Loucy (cell line): Measurements from ENCODE around the gene HADHB.
"Not testable (repeated sequence)": the region's sequence is repeated elsewhere in the genome, so short reads cannot be mapped to it uniquely, and the experiment has no call there.

Experiments used
- EZH2phosphoT487 ChIP-seq: fragments of 200-600 bp; IDR thresholded peaks from 2 replicates; pipeline ENCODE4 v1.6.1; 2018; ENCODE audit warnings: antibody characterized with exemption, mild to moderate bottlenecking, moderate library complexity, borderline replicate concordance
- TF ChIP-seq, protein P1 (sequence below): fragments of 200-600 bp; sonication (generic); conservative IDR thresholded peaks from 2 replicates; pipeline ENCODE4 v1.5.1; 2014; ENCODE audit warnings: mild to moderate bottlenecking, antibody characterized with exemption, low read length

DNA sequence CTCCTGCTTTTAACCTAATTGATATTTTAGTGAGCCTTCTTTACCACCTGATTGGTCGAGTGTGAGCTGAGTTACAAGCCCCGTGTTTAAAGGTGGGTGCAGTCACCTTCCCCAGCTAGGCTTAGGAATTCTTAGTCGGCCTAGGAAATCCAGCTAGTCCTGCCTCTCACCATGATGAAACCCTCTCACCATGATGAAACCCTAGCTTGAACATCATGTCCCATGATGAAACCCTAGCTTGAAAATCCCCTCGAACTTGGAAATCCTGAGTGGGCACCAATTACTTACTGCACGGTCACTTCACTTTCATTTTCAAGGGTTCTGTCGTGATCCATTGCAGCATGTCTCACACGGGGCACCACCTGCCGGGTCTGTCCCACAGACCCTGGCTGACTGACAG is 14.1 kb downstream of the HADHB start:
- TF ChIP-seq, protein P1, sequence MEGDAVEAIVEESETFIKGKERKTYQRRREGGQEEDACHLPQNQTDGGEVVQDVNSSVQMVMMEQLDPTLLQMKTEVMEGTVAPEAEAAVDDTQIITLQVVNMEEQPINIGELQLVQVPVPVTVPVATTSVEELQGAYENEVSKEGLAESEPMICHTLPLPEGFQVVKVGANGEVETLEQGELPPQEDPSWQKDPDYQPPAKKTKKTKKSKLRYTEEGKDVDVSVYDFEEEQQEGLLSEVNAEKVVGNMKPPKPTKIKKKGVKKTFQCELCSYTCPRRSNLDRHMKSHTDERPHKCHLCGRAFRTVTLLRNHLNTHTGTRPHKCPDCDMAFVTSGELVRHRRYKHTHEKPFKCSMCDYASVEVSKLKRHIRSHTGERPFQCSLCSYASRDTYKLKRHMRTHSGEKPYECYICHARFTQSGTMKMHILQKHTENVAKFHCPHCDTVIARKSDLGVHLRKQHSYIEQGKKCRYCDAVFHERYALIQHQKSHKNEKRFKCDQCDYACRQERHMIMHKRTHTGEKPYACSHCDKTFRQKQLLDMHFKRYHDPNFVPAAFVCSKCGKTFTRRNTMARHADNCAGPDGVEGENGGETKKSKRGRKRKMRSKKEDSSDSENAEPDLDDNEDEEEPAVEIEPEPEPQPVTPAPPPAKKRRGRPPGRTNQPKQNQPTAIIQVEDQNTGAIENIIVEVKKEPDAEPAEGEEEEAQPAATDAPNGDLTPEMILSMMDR = not testable (repeated sequence)
- not testable (repeated sequence) for TF ChIP-seq EZH2phosphoT487
